GM12878 (cell line): ENCODE data around the gene GPI. TPM values are rescaled to one million over a fixed set of nuclear protein-coding genes. Genes with fewer than 3 reads are reported as not detected.
A peak's percentile ranks its signal among the peaks of the same experiment; 100 is the strongest.

ENCODE experiments used
- ATAC-seq: fragments of 200-7000 bp; cut with Tn5 transposase; 3 replicates; pipeline ENCODE4 v1.9.1; 2020; ENCODE audit warnings: mild to moderate bottlenecking, moderate library complexity
- BruUV-seq: library from RNA; stranded (reverse); fragments of 400-500 nt; replicated peaks from 2 replicates; lab custom pipeline; 2021; lab: Mats Ljungman, UMichigan
- CTCF ChIA-PET: fragments of 300-600 bp; sonication (Branson Sonifier 250); formaldehyde crosslinking; extraction: SDS; loops from one replicate; lab custom pipeline; 2021; ENCODE audit warnings: inconsistent platforms; lab: Yijun Ruan, JAX
- POLR2A ChIA-PET: fragments of 350-600 bp; formaldehyde crosslinking; extraction: SDS; loops from one replicate; lab custom pipeline; 2021; ENCODE audit warnings: inconsistent platforms; lab: Charles Lee
- RAD21 ChIA-PET: fragments of 300-600 bp; sonication (Branson Sonifier 250); formaldehyde crosslinking; loops from one replicate; lab custom pipeline; 2023; ENCODE audit warnings: antibody characterized with exemption; ENCODE audit not compliant: unreplicated experiment; lab: Charles Lee
- SMC1A ChIA-PET: fragments of 300-600 bp; sonication (Branson Sonifier 250); formaldehyde crosslinking; loops from one replicate; lab custom pipeline; 2023; ENCODE audit not compliant: unreplicated experiment, uncharacterized antibody; lab: Charles Lee
- DNase-seq: peaks from one replicate; pipeline ENCODE4 v3.0.0-alpha.2; 2011; ENCODE audit warnings: low read depth, low spot score
- FAIRE-seq: peaks from 3 replicates; lab custom pipeline; 2011; peaks lifted over from hg19 to GRCh38; lab: Jason Lieb, UNC
- H2AFZ ChIP-seq: 2 replicates; pipeline ENCODE4 v1.6.0; 2011; ENCODE audit warnings: low read depth, low read length, control low read depth; ENCODE audit not compliant: control insufficient read depth
- H3K27ac ChIP-seq: 2 replicates; pipeline ENCODE4 v1.5.1; 2011; ENCODE audit warnings: control low read depth; ENCODE audit not compliant: control insufficient read depth, insufficient read depth
- H3K27me3 ChIP-seq, 2 experiments: replicated peaks in 1 of 2; 2 replicates each; pipeline versions ENCODE4 v1.6.0 to v1.6.1; 2011; ENCODE audit warnings: low read length in 1 of 2; ENCODE audit not compliant: control insufficient read depth in 2 of 2, insufficient read depth in 2 of 2
- H3K36me3 ChIP-seq, 2 experiments: 2 replicates each; pipeline ENCODE4 v1.5.1; 2011; ENCODE audit warnings: low read length in 1 of 2; ENCODE audit not compliant: control insufficient read depth in 2 of 2, insufficient read depth in 2 of 2
- H3K4me1 ChIP-seq: 2 replicates; pipeline ENCODE4 v1.6.1; 2011; ENCODE audit warnings: mild to moderate bottlenecking, low read length, moderate library complexity, mixed read lengths; ENCODE audit not compliant: control insufficient read depth, insufficient read depth
- H3K4me2 ChIP-seq: 2 replicates; pipeline ENCODE4 v1.6.0; 2011; ENCODE audit warnings: control low read depth; ENCODE audit not compliant: control insufficient read depth, insufficient read depth
- H3K4me3 ChIP-seq: fragments of 200-600 bp; sonication (generic); 2 replicates; pipeline ENCODE4 v1.5.1; 2016
- H3K79me2 ChIP-seq: 2 replicates; pipeline ENCODE4 v1.6.0; 2011; ENCODE audit warnings: low read length; ENCODE audit not compliant: control insufficient read depth, insufficient read depth
- H3K9ac ChIP-seq: 2 replicates; pipeline ENCODE4 v1.8.0; 2011; ENCODE audit warnings: low read length, control low read depth, mixed read lengths; ENCODE audit not compliant: control insufficient read depth, insufficient read depth
- H3K9me3 ChIP-seq: replicated peaks from 3 replicates; pipeline ENCODE4 v1.5.1; 2011; ENCODE audit warnings: mild to moderate bottlenecking, low read length; ENCODE audit not compliant: control insufficient read depth, insufficient read depth
- H4K20me1 ChIP-seq: 2 replicates; pipeline ENCODE4 v1.6.0; 2011; ENCODE audit not compliant: control insufficient read depth, insufficient read depth
- BHLHE40 ChIP-seq, 2 experiments: fragments of 450-650 bp in 1 of 2; IDR thresholded peaks; 2 replicates each; pipeline ENCODE4 v1.6.1; 2011 to 2017; ENCODE audit warnings: low read depth in 2 of 2, borderline replicate concordance in 1 of 2, improper control_type of control experiment in 1 of 2, low read length in 1 of 2, mild to moderate bottlenecking in 1 of 2
- CEBPB ChIP-seq, 2 experiments: fragments of 150-350 bp in 1 of 2; IDR thresholded peaks; 2 replicates each; pipeline ENCODE4 v1.6.1; 2012 to 2014; ENCODE audit warnings: low read depth in 2 of 2, low read length in 2 of 2, borderline replicate concordance in 1 of 2, inconsistent platforms in 1 of 2
- CHD2 ChIP-seq: IDR thresholded peaks from 2 replicates; pipeline ENCODE4 v1.6.1; 2011; ENCODE audit warnings: low read depth, low read length, improper control_type of control experiment, borderline replicate concordance
- CUX1 ChIP-seq: IDR thresholded peaks from 2 replicates; pipeline ENCODE4 v1.6.1; 2012; ENCODE audit warnings: improper control_type of control experiment, low read depth, low read length; ENCODE audit not compliant: insufficient replicate concordance
- ELK1 ChIP-seq: IDR thresholded peaks from 2 replicates; pipeline ENCODE4 v1.6.1; 2012; ENCODE audit warnings: low read depth, low read length, improper control_type of control experiment
- MTA3 ChIP-seq: IDR thresholded peaks from 2 replicates; pipeline ENCODE4 v1.6.1; 2012; ENCODE audit warnings: low read length, inconsistent platforms, borderline replicate concordance
- MYC ChIP-seq: IDR thresholded peaks from 2 replicates; pipeline ENCODE4 v1.6.1; 2011; ENCODE audit warnings: mild to moderate bottlenecking, low read length, moderate library complexity, inconsistent platforms; ENCODE audit not compliant: insufficient read depth, insufficient replicate concordance, insufficient read length, severe bottlenecking
- PBX3 ChIP-seq: IDR thresholded peaks from 2 replicates; pipeline ENCODE4 v1.6.1; 2011; ENCODE audit warnings: mild to moderate bottlenecking, low read depth, low read length, moderate library complexity; ENCODE audit not compliant: insufficient replicate concordance
- PRDM15 ChIP-seq: fragments of 450-650 bp; formaldehyde crosslinking; IDR thresholded peaks from 2 replicates; pipeline ENCODE4 v1.4.0; 2020; ENCODE audit warnings: mild to moderate bottlenecking, moderate library complexity
- RBBP5 ChIP-seq: fragments of 200-600 bp; sonication (generic); conservative IDR thresholded peaks from 2 replicates; pipeline ENCODE4 v1.6.1; 2016
- TCF7 ChIP-seq: IDR thresholded peaks from 2 replicates; pipeline ENCODE4 v1.6.1; 2014; ENCODE audit warnings: antibody characterized with exemption, borderline replicate concordance
- ZNF622 ChIP-seq: fragments of 450-650 bp; IDR thresholded peaks from 2 replicates; pipeline ENCODE4 v1.6.1; 2017; ENCODE audit warnings: mild to moderate bottlenecking, inconsistent platforms
- WGBS: methylation state at CpG from one replicate; pipeline ENCODE4 v1.1.6; 2016; ENCODE audit warnings: low lambda C conversion rate; ENCODE audit not compliant: insufficient replicate concordance, insufficient coverage; ENCODE audit errors: missing lambda C conversion rate; 5-methylcytosine and 5-hydroxymethylcytosine counted together
- in situ Hi-C: fragments of 300-500 bp; cut with MboI; formaldehyde crosslinking; loops from 9 replicates; pipeline ENCODE4 v1.14.3; 2018; ENCODE audit warnings: mixed read lengths
- intact Hi-C: fragments of 100-400 bp; cut with micrococcal nuclease; formaldehyde crosslinking; loops from one replicate; pipeline ENCODE4 v1.14.2; 2022; ENCODE audit not compliant: unreplicated experiment
- polyA plus RNA-seq, 11 experiments: library from polyadenylated mRNA; depleted of rRNA in 4 of 11; unstranded in 6 of 11; stranded (reverse) in 5 of 11; fragments of >200 nt; fragmentation: Nextera tagmentation in 4 of 11; fragmentation: Illumina TruSeq in 1 of 11; extraction: Ambion mirVana in 4 of 11; extraction: Trizol in 1 of 11; gene quantifications; 1 replicate in 1 of 11; 2 replicates in 10 of 11; pipeline versions ENCODE4 v1.2.1 to v1.2.3, GENCODE V29; 2011 to 2016; ENCODE audit warnings: inconsistent platforms in 2 of 11, missing spikeins in 2 of 11, low read depth in 1 of 11
- total RNA-seq, 4 experiments: library from RNA; depleted of rRNA in 3 of 4; stranded (reverse); fragments of >200 nt in 3 of 4; fragmentation: Illumina TruSeq in 1 of 4; extraction: Trizol in 1 of 4; gene quantifications; 2 replicates each; pipeline versions ENCODE4 v1.2.1 to v1.2.3, GENCODE V29; 2013 to 2021

The GPI gene
- total and polyA plus RNA-seq, 10 of the 15 experiments (the other 5 are each of a cell fraction or from before 2014, with no cell fraction given), result 124 to 400 (median 190) TPM

GRCh38 chr19:34367624-34367957, 2.6 kb downstream of the GPI start:
- no peaks in the 10 kb centered on the region for H3K9me3 ChIP-seq
- no peaks in the 10 kb centered on the region for H3K27me3 ChIP-seq
- POLR2A ChIA-PET, result interaction anchor here (0.6 to 0.9 kb wide), 2 partner anchors 9 to 20 kb away, joined by 3 to 4 read pairs; no protein-coding TSS in a partner anchor
- SMC1A ChIA-PET, result no interaction called here
- CTCF ChIA-PET, result interaction anchor here (1.4 kb wide), 1 partner anchor 62 kb away, joined by 3 read pairs; no protein-coding TSS in a partner anchor
- peak overlapping the region; percentile 12 for H3K4me2 ChIP-seq
- H2AFZ ChIP-seq, result no peak overlapping the region
- no peak overlapping the region for H3K9ac ChIP-seq
- RAD21 ChIA-PET, result no interaction called here
- peaks cover 4% of the 10 kb centered on the region; the same call in 1 of the 2 replicates for H4K20me1 ChIP-seq
- no peak for ATAC-seq
- FAIRE-seq, result no peak
- no TSS peak for BruUV-seq
- H3K36me3 ChIP-seq, result peaks cover 16 to 39% of the 10 kb centered on the region in 2 experiments
- H3K4me3 ChIP-seq, result peak overlapping the region; percentile 100; the same call in 1 of the 2 replicates
- H3K27ac ChIP-seq, result no peak overlapping the region
- H3K4me1 ChIP-seq, result peaks cover 14% of the 10 kb centered on the region
- in situ Hi-C loops (no loop called here), intact Hi-C loops (no loop called here)
- H3K79me2 ChIP-seq, result peaks cover 51% of the 10 kb centered on the region
- 83% methylated on average over 8 of the region's 8 CpGs for WGBS
- no peak for DNase-seq
- TF ChIP-seq MYC (no peak), CUX1 (no peak), ELK1 (no peak), PRDM15 (CRISPR knock-in tag) (no peak), RBBP5 (no peak), CHD2 (no peak), ZNF622 (no peak), CEBPB (IDR thresholded peaks at IDR 0.05; ENCODE audit: borderline replicate concordance in 1 of 2, low read depth in 2 of 2, low read length in 2 of 2) (no peak), BHLHE40 (IDR thresholded peaks at IDR 0.05; ENCODE audit: borderline replicate concordance in 1 of 2, low read depth in 2 of 2, low read length in 1 of 2) (no peak), MTA3 (no peak), TCF7 (no peak), PBX3 (no peak)
